PC-3 (cell line): ENCODE results near the gene RAB17.

Experiments used
- EZH2 ChIP-seq: fragments of 300-600 bp; sonication (generic); IDR thresholded peaks from one replicate; pipeline ENCODE4 v1.6.1; 2017; ENCODE audit warnings: antibody characterized with exemption, mild to moderate bottlenecking, low read length; ENCODE audit not compliant: unreplicated experiment
- EZH2phosphoT487 ChIP-seq: fragments of 300-600 bp; sonication (generic); IDR thresholded peaks from 2 replicates; pipeline ENCODE4 v1.6.1; 2018; ENCODE audit warnings: mild to moderate bottlenecking, antibody characterized with exemption, low read length, borderline replicate concordance
- TF ChIP-seq, protein P1 (sequence below): fragments of 300-600 bp; sonication (generic); conservative IDR thresholded peaks from 2 replicates; pipeline ENCODE4 v1.5.1; 2017; ENCODE audit warnings: antibody characterized with exemption, low read depth, mild to moderate bottlenecking, low read length

DNA sequence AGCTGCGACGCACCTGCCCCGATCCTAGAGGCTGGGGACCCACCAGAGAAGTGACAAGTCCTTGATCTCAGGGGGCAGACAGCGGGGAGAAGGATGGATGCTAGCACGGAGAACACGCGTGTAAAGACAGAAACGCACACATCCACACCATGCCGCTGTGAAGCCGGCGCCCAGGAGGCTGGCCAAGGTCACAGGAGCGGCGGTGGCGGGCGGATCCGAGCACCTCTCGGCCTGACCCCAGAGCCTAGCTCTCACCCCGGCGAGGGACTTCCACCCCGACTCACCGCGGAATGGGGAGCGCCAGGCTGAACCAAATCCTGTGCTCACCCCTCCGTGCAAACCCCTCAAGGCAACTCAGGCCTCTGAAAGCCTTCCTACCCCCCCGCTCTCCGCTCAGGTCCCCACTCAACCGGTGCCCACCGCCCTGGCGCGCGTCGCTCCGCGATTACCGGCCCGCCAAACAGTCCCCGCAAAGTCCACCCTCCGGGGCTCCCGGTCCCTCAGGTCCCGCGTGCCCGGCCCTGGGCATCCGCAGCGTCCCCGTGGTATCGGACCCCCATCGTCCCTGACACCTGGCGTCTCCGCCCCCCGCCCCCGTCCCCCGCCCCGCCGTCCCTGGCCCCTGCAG lies 36.4 kb upstream of the RAB17 start:
- no peak for TF ChIP-seq EZH2phosphoT487
- TF ChIP-seq, protein P1, sequence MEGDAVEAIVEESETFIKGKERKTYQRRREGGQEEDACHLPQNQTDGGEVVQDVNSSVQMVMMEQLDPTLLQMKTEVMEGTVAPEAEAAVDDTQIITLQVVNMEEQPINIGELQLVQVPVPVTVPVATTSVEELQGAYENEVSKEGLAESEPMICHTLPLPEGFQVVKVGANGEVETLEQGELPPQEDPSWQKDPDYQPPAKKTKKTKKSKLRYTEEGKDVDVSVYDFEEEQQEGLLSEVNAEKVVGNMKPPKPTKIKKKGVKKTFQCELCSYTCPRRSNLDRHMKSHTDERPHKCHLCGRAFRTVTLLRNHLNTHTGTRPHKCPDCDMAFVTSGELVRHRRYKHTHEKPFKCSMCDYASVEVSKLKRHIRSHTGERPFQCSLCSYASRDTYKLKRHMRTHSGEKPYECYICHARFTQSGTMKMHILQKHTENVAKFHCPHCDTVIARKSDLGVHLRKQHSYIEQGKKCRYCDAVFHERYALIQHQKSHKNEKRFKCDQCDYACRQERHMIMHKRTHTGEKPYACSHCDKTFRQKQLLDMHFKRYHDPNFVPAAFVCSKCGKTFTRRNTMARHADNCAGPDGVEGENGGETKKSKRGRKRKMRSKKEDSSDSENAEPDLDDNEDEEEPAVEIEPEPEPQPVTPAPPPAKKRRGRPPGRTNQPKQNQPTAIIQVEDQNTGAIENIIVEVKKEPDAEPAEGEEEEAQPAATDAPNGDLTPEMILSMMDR: no peak
- no peak for TF ChIP-seq EZH2
